GM10847 (cell line): ENCODE results near the gene MBP.

Experiments
- POLR2A ChIP-seq: IDR thresholded peaks from 2 replicates; pipeline ENCODE4 v1.6.1; 2011; ENCODE audit not compliant: insufficient read length; ENCODE audit errors: extremely low read depth

MBP gene

GRCh38 chr18:77056344-77057005, 76.1 kb downstream of the MBP start:
- no peak for TF ChIP-seq POLR2A

- TF ChIP-seq POLR2A = no peak
Observed at GRCh38 chr18:77055429-77056300, 76.9 kb downstream of the MBP start.

GRCh38 chr18:77054606-77055428, 77.8 kb downstream of the MBP start:
- no peak for TF ChIP-seq POLR2A

GRCh38 chr18:77054288-77054605, 78.3 kb downstream of the MBP start:
- peak; percentile 7 for TF ChIP-seq POLR2A

- no peak for TF ChIP-seq POLR2A
Observed at GRCh38 chr18:77053616-77054287, 78.8 kb downstream of the MBP start.

- no peak for TF ChIP-seq POLR2A
Observed at GRCh38 chr18:77052983-77053309, 79.6 kb downstream of the MBP start.

GRCh38 chr18:77052297-77052982, 80.1 kb downstream of the MBP start:
- no peak for TF ChIP-seq POLR2A

GRCh38 chr18:77051581-77052296, 80.8 kb downstream of the MBP start:
- no peak for TF ChIP-seq POLR2A

GRCh38 chr18:77049938-77050337, 82.6 kb downstream of the MBP start:
- TF ChIP-seq POLR2A = no peak

- no peak for TF ChIP-seq POLR2A
Observed at GRCh38 chr18:77047803-77048419, 84.7 kb downstream of the MBP start.

GRCh38 chr18:77046994-77047393, 85.6 kb downstream of the MBP start:
- TF ChIP-seq POLR2A = no peak

GRCh38 chr18:77046409-77046808, 86.2 kb downstream of the MBP start:
- TF ChIP-seq POLR2A = no peak

GRCh38 chr18:77045677-77046076, 86.9 kb downstream of the MBP start:
- TF ChIP-seq POLR2A = no peak
